KBM-7 (cell line): ENCODE results near the gene SPEM2.

ENCODE experiments used
- DNase-seq: peaks from one replicate; pipeline ENCODE4 v3.0.0-alpha.2; 2015
- in situ Hi-C: fragments of 300-500 bp; cut with MboI; formaldehyde crosslinking; loops from 2 replicates; pipeline ENCODE4 v1.14.3; 2020; ENCODE audit warnings: low sequenced_read_pairs, low pct_unique_long_range_greater_than_20kb, mixed read lengths

SPEM2 gene

GRCh38 chr17:7425316-7425715 is at the start of gene SPEM2:
SPEM2 (plus strand) TSS chr17:7425616; CDS start chr17:7425689, 73 bp downstream.
- no peak for DNase-seq
- in situ Hi-C loops = no loop called here

GRCh38 chr17:7379134-7379533 is 46.3 kb upstream of the SPEM2 start:
- in situ Hi-C loops = no loop called here
- no peak for DNase-seq

- in situ Hi-C loops = no loop called here
- DNase-seq = no peak
These were observed 45.1 kb upstream of the SPEM2 start for GRCh38 chr17:7380321-7380720.

- in situ Hi-C loops = no loop called here
- no peak for DNase-seq
These were observed 44.3 kb upstream of the SPEM2 start, which contains the start of gene TNK1 for GRCh38 chr17:7380855-7381683. TNK1 (plus strand) TSS chr17:7381089; CDS start chr17:7382927, 1,838 bp downstream.

- in situ Hi-C loops = no loop called here
- no peak for DNase-seq
These were observed 42.5 kb upstream of the SPEM2 start for GRCh38 chr17:7382901-7383300.

GRCh38 chr17:7383371-7383741 is 42.1 kb upstream of the SPEM2 start:
- no peak for DNase-seq
- in situ Hi-C loops = no loop called here

GRCh38 chr17:7383742-7384488 is 41.5 kb upstream of the SPEM2 start:
- no peak for DNase-seq
- in situ Hi-C loops = no loop called here

GRCh38 chr17:7384489-7385081 is 40.8 kb upstream of the SPEM2 start:
- no peak for DNase-seq

GRCh38 chr17:7388856-7389255 is 36.6 kb upstream of the SPEM2 start:
- no peak for DNase-seq
- in situ Hi-C loops = no loop called here

More at GRCh38 chr17:7384489-7385081, 40.8 kb upstream of the SPEM2 start:
- in situ Hi-C loops = no loop called here

GRCh38 chr17:7389924-7390910 is 35.2 kb upstream of the SPEM2 start:
- in situ Hi-C loops = no loop called here

GRCh38 chr17:7391307-7391706 is 34.1 kb upstream of the SPEM2 start:
- in situ Hi-C loops = no loop called here
- DNase-seq = no peak

More at GRCh38 chr17:7389924-7390910, 35.2 kb upstream of the SPEM2 start:
- DNase-seq = no peak

- no peak for DNase-seq
- in situ Hi-C loops = no loop called here
These were observed 32.5 kb upstream of the SPEM2 start for GRCh38 chr17:7392696-7393612.

GRCh38 chr17:7393613-7394451 is 31.6 kb upstream of the SPEM2 start:
- DNase-seq = peak; percentile 52
- in situ Hi-C loops = no loop called here

- DNase-seq = peak; percentile 79
- in situ Hi-C loops = no loop called here
These were observed 30.8 kb upstream of the SPEM2 start, which contains the start of gene PLSCR3 for GRCh38 chr17:7394452-7395191. PLSCR3 (minus strand) TSS chr17:7394525; CDS start chr17:7394110, 415 bp downstream.

GRCh38 chr17:7396147-7396546 is 29.3 kb upstream of the SPEM2 start:
- no peak for DNase-seq
- in situ Hi-C loops = no loop called here

GRCh38 chr17:7398612-7399011 is 26.8 kb upstream of the SPEM2 start:
- no peak for DNase-seq

More at GRCh38 chr17:7398612-7399011, 26.8 kb upstream of the SPEM2 start:
- in situ Hi-C loops = no loop called here
